Breast epithelium (tissue), 4 donors: ENCODE results near the gene KRT15. TPM values are rescaled to one million over a fixed set of nuclear protein-coding genes. Genes with fewer than 3 reads are reported as not detected.

ENCODE experiments used
- DNase-seq, 2 donors: peaks; one replicate each; pipeline ENCODE4 v3.0.0-alpha.2; 2019; ENCODE audit warnings: low spot score in 2 of 2
- H3K27ac ChIP-seq, 2 donors: fragments of 200-600 bp; sonication (generic) in 1 of 2; one replicate each; pipeline ENCODE4 v1.5.1; 2016 to 2019; ENCODE audit warnings: mild to moderate bottlenecking in 1 of 2
- H3K27me3 ChIP-seq, 2 donors: fragments of 200-600 bp; sonication (generic) in 1 of 2; one replicate each; pipeline versions ENCODE4 v1.5.1 to v1.6.0; 2017 to 2019; ENCODE audit warnings: control low read depth in 1 of 2, mild to moderate bottlenecking in 1 of 2
- H3K36me3 ChIP-seq: fragments of 200-600 bp; one replicate; pipeline ENCODE4 v1.5.1; 2019
- H3K4me1 ChIP-seq, 2 donors: fragments of 200-600 bp; sonication (generic); one replicate each; pipeline ENCODE4 v1.5.1; 2016 to 2019; ENCODE audit warnings: control low read depth in 1 of 2
- H3K4me3 ChIP-seq, 3 donors: fragments of 200-600 bp; sonication (generic); 1 replicate in 2 of 3; 2 replicates in 1 of 3; pipeline ENCODE4 v1.5.1; 2016 to 2019; ENCODE audit warnings: mild to moderate bottlenecking in 3 of 3, moderate library complexity in 2 of 3
- H3K9me3 ChIP-seq, 2 donors: fragments of 200-600 bp; sonication (generic) in 1 of 2; one replicate each; pipeline ENCODE4 v1.5.1; 2016 to 2019; ENCODE audit warnings: control low read depth in 1 of 2
- CTCF ChIP-seq, 3 donors: fragments of 450-650 bp; IDR thresholded peaks; one replicate each; pipeline ENCODE4 v1.5.1; 2016 to 2017; ENCODE audit warnings: antibody characterized with exemption in 3 of 3, mild to moderate bottlenecking in 3 of 3, moderate library complexity in 3 of 3
- POLR2A ChIP-seq: fragments of 450-650 bp; IDR thresholded peaks from one replicate; pipeline ENCODE4 v1.6.1; 2016; ENCODE audit warnings: antibody characterized with exemption, mild to moderate bottlenecking, moderate library complexity
- POLR2AphosphoS5 ChIP-seq, 3 donors: sonication (generic); formaldehyde crosslinking; IDR thresholded peaks; one replicate each; pipeline ENCODE4 v1.6.1; 2017; ENCODE audit warnings: antibody characterized with exemption in 3 of 3
- intact Hi-C: fragments of 100-400 bp; cut with DNase I; formaldehyde crosslinking; loops from one replicate; pipeline ENCODE4 v1.15.1; 2023; ENCODE audit warnings: low total_unique reads
- total RNA-seq, 3 donors: library from RNA; depleted of rRNA; stranded (reverse); fragments of >200 nt; gene quantifications; one replicate each; pipeline ENCODE4 v1.1.0, GENCODE V29; 2016

The KRT15 gene
- total RNA-seq, 3 donors from 2014 or later: 0.80 to 2,244 (median 331) TPM

- intact Hi-C loops: no loop called here
- H3K27me3 ChIP-seq: no peaks in the 10 kb centered on the region
- no peaks in the 10 kb centered on the region for H3K9me3 ChIP-seq
- H3K27ac ChIP-seq: no peak overlapping the region
- TF ChIP-seq POLR2AphosphoS5 (IDR thresholded peaks at IDR 0.05): no peak
- TF ChIP-seq CTCF (IDR thresholded peaks at IDR 0.05): no peak
- no peak for TF ChIP-seq POLR2A
- H3K4me1 ChIP-seq: no peaks in the 10 kb centered on the region
- no peak overlapping the region for H3K4me3 ChIP-seq
- no peak for DNase-seq
- H3K36me3 ChIP-seq: no peaks in the 10 kb centered on the region
Measured at GRCh38 chr17:41499714-41500113, 19.0 kb downstream of the KRT15 start.

GRCh38 chr17:41498276-41498675 lies 20.4 kb downstream of the KRT15 start:
- DNase-seq: no peak
- no peaks in the 10 kb centered on the region for H3K36me3 ChIP-seq
- no peaks in the 10 kb centered on the region for H3K9me3 ChIP-seq
- no peaks in the 10 kb centered on the region for H3K27me3 ChIP-seq
- H3K27ac ChIP-seq: no peak overlapping the region
- intact Hi-C loops: no loop called here
- TF ChIP-seq CTCF (IDR thresholded peaks at IDR 0.05) (no peak), POLR2A (no peak), POLR2AphosphoS5 (IDR thresholded peaks at IDR 0.05) (no peak)
- no peaks in the 10 kb centered on the region for H3K4me1 ChIP-seq
- H3K4me3 ChIP-seq: no peak overlapping the region

- Histone ChIP-seq H3K9me3 (no peaks in the 10 kb centered on the region), H3K27ac (peak overlapping the region in 1 of 2 donors; percentile 74), H3K27me3 (no peaks in the 10 kb centered on the region), H3K4me1 (no peaks in the 10 kb centered on the region), H3K4me3 (no peak overlapping the region), H3K36me3 (no peaks in the 10 kb centered on the region)
- peak; percentile 76 to 86 for DNase-seq
- TF ChIP-seq POLR2A (no peak), CTCF (IDR thresholded peaks at IDR 0.05) (peak; percentile 36 to 86 (median 74))
- intact Hi-C loops: no loop called here
Measured at GRCh38 chr17:41496803-41497484, 21.7 kb downstream of the KRT15 start.

- TF ChIP-seq POLR2A: no peak
- no peak for TF ChIP-seq CTCF (IDR thresholded peaks at IDR 0.05)
- no peak for TF ChIP-seq POLR2AphosphoS5 (IDR thresholded peaks at IDR 0.05)
- Histone ChIP-seq H3K4me3 (no peak overlapping the region), H3K27me3 (no peaks in the 10 kb centered on the region), H3K9me3 (no peaks in the 10 kb centered on the region), H3K36me3 (no peaks in the 10 kb centered on the region), H3K4me1 (no peaks in the 10 kb centered on the region), H3K27ac (peak overlapping the region in 1 of 2 donors; percentile 7)
- DNase-seq: no peak
- intact Hi-C loops: no loop called here
Measured at GRCh38 chr17:41494524-41494923, 24.2 kb downstream of the KRT15 start.

GRCh38 chr17:41492771-41493170 lies 25.9 kb downstream of the KRT15 start:
- no peaks in the 10 kb centered on the region for H3K36me3 ChIP-seq
- DNase-seq: no peak
- H3K27ac ChIP-seq: peak overlapping the region; percentile 10 to 31
- H3K4me1 ChIP-seq: no peaks in the 10 kb centered on the region
- no peaks in the 10 kb centered on the region for H3K9me3 ChIP-seq
- no peaks in the 10 kb centered on the region for H3K27me3 ChIP-seq
- H3K4me3 ChIP-seq: no peak overlapping the region
- intact Hi-C loops: no loop called here
- TF ChIP-seq POLR2AphosphoS5 (IDR thresholded peaks at IDR 0.05): no peak
- TF ChIP-seq CTCF (IDR thresholded peaks at IDR 0.05): no peak
- no peak for TF ChIP-seq POLR2A
